Umbilical cord (tissue), 2 donors: ENCODE measurements around the gene CNTNAP2. TPM values are rescaled to one million over a fixed set of nuclear protein-coding genes. Genes with fewer than 3 reads are reported as not detected.

ENCODE experiments used
- DNase-seq: peaks from one replicate; pipeline ENCODE4 v3.0.0-alpha.2; 2015; ENCODE audit warnings: low spot score
- total RNA-seq: library from RNA; depleted of rRNA; stranded (reverse); fragments of >200 nt; gene quantifications from one replicate; pipeline ENCODE4 v1.2.3, GENCODE V29; 2014; ENCODE audit warnings: low replicate concordance; ENCODE audit not compliant: insufficient read depth

Gene CNTNAP2
- total RNA-seq, 1 donor from 2014 or later: 81.1 TPM

DNA sequence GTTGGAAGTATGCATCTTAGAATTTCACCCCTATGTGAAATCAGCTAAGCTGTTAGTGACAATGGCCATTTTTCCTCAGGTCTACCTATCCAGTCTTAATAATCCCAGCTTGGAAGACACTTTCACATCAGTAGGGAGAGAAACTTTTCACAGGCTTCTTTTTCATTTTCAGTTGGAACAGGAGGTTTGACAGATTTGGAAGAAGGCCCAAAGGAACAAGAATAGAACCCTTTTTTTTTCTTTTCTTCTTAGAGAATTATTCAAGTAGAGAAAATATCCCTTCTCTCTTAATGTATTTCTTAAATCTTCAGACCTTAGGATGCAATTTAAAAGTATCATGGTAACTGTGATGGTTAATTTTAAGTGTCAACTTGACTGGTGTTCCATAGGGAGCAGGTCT, 2063.5 kb downstream of the CNTNAP2 start:
- DNase-seq: no peak

DNA sequence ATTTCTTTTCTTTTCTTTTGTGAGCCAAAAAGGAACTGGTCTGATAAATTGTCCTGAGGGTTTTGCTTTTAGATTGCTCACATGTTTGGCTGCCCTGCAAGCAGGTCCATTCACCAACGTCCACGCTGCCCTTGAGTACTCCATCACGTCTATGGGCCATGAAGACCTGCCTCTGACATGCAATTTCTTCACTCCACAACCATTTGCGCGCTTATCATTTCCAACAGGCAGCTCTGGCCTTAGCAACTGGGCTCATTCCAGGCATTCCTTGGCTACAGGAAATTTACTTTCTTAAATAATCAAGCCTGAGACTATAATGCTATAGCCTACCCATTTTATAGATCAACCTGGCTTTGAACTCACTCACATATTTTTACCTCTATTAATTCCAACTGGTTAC, 2065.7 kb downstream of the CNTNAP2 start:
- peak; percentile 15 for DNase-seq

DNA sequence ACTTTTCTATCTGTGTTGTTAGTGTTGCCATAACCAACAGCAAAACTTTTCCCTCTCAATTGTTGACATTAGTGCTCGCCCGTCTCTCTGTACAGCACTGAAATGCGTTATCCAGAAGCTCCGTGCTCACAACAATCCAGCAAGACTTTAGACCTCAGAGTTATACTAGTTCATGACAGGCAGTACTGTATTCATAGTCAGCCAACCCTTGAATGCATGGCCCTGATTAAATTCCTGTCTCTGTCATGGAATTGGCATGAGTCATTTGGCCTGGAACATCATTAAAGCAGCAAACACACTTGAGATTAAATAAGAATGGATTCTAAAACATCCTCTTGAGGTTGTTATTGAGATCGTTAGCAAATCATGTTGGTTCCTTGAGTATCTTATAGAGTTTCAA, 2068.4 kb downstream of the CNTNAP2 start:
- peak; percentile 69 for DNase-seq

DNA sequence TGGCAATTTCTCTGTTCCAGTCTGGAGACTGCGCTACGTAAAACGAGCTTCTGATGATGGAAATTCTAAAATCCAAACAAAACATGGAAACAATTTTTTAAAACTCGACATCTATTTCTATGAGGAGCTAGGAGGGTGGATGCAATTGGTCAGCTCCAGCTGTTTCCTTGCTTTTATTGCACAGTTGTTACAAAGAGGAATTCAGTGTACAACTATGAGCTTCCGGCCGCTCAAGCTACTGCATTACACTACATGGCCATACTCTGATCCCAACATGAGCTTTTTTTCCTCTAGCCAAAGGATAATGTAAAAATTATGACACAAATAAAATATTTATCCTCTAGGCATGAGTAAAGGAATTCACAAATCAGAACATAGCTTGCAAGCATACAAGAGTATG, 2070.9 kb downstream of the CNTNAP2 start:
- no peak for DNase-seq

DNA sequence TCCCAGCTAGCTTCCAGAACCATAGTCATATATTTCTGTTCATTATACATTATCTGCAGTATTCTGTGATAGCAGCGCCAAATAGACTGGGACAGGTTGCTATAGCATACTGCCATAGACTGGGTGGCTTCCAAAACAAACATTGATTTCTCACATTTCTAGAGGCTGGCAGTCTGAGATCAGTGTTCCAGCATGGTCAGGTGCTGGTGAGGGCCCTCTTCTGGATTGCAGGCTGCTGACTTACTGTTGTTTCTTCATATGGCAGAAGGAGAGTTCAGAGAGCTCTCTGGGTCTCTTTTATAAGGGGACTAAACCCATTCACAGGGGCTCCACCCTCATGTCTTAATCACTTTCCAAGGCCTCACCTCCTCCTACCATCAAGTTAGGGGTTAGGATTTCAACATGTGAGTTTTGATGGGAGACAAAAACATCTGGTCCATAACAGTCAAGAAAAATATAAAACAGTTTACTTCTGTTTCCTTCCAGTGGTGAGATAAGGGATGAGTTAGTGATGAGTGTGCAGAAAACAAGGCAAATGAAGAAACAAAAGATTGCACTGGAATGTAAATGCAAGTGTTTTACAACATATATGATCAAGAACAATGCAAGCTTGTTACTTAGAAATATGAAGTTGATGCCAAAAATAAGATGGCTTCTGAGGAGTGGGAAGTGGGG, 2074.9 kb downstream of the CNTNAP2 start:
- no peak for DNase-seq

DNA sequence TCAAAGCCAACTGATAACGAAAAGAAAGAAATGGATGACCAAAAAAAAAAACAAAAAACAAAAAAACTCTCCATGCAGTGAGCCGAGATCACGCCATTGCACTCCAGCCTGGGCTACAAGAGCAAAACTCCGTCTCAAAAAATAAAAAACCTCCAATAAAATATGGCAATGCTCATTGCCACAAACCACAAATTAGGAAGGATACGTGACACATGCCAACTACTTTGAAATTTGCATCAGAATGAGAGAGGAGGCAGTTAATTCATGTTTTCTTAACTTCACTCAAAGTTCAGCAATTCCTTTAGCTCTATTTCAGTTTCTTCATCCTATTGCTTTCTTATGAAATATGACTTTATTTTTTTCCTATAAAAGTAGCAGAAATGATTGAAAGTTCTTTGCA, 2075.9 kb downstream of the CNTNAP2 start:
- no peak for DNase-seq

DNA sequence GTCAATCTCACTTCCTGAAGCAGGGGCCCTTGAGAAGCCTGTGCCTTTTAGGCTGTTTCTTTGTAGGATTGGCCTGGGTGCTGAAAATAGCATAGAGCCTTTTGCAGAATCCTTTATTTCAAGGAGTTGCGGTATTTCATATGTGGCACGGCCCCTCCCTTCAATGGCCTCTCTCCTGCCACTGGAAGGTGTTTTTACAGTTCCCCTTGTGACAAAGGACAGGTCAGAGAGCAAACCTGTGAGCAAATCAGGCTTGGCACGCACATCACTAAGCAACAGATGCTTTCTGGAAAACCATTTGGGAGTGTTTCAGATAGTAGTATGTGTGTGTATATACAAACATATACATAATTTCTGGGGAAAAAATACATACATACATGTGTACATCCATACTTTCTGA, 2085.4 kb downstream of the CNTNAP2 start:
- DNase-seq: no peak

DNA sequence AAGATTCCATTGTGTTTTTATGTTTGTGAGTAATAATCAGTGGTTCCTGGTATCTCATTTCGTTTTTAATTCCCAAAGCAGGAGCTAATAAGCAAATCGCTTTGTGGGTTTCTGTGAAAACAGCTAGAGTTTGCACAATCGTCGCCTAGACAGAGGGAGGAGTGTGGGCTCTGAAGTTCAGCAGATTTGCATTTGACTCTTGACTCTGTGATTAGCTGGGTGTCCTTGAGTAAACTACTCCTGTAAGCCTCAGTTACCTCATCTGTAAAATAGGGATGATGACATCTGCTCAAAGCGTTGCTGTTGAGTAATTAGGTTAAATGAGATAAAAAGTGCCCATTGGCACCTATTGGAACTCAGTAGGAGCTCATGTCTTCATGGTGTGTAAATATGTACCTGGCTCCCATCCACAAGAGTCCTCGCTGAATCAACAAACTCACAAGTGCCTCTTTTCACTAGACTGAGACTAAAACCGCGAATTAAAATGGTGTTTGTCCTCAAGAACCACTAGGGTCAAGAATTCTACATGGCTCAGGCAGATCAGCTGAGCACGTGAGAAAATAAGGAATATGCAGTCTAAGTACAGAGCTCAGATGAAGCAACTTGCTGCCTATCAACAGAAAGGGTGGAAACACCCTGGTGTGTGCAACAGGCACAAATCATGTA, 2088.2 kb downstream of the CNTNAP2 start:
- no peak for DNase-seq

DNA sequence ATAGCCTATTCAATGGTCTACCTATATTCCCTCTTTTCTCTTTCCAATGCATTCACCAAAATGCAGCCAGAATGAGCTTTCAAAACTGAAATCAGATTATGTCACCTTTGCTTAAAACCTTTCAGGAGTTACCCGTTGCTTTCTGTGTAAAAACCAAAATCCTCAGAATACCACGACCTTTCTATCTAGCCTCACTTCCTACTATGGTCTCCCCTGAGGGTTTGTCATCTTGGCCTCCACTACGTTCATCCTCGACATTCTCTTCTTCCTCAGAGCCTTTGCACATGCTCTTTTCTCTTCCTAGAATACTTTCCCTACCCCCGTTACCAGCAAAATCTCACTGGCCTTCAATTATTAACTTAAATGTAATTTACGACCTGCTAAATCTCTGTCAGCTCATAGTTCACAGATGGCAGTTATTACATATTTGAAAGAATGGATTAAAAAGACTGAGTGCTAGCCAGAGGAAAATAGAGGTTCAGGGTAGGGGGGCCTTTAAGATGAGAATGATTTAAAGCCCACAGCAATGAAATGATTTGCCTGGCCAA, 2093.1 kb downstream of the CNTNAP2 start:
- no peak for DNase-seq

DNA sequence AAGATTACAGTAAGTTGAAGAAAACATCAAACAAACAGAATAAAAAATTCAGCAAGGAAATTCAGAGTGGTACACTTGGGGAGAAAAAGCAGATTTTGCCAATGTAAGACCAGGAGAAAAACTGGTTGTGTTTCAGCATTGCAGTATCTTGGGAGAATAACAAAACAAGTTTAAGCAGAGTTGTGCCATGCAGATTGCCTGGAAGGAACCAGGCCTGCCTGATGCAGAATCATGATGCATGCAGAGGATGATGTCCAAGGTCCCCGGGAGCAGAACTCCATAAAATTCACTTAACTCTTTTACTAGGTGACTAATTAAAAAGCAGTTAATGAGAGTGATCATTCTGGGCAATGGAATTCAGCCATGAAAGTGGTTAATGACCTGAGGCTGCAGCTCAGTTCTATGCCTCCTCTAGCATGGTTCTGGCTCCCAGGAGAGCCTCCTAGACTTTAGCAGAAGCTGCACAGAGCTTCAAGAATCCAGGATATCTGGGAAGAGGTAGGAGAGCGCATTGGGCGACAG, 2094.3 kb downstream of the CNTNAP2 start:
- no peak for DNase-seq

DNA sequence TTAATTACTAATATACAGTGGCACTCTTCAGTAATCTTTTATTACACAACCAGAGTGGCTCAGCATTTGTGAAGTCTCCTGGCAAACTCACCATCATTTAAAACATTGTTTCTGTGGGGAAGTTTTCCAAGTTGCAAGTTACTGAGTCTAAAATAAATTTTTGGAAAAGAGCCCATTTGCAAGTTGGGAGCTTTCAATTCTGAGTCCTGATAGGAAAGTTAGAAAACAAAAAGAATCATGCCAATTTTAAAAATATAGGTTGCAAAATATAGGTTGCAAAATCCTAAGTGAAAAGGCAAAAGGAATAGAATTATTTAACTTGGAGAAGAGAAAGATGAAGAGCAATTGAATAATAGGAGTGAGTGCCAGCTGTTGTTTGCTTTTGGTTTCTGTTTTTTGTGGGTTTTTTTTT, 2095.1 kb downstream of the CNTNAP2 start:
- DNase-seq: peak; percentile 60

DNA sequence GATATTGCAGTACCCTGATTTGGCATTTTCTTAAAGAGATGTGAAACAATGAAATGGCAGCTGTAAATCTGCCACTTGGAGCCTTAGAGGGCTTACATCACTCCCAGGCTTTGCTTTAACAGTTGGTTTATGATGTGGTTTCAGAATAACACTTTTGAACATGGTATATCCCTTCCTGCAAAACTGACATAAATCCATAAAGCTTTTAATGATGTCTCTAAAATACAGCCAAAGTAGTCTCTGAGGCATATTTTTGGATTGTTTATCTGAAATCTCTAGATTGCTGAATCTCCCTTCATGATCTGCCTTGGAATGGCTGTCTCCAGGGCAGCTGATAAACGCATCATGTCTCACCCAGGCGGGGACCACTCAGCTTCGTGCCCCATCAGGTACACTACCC, 2096.1 kb downstream of the CNTNAP2 start:
- DNase-seq: peak; percentile 87

DNA sequence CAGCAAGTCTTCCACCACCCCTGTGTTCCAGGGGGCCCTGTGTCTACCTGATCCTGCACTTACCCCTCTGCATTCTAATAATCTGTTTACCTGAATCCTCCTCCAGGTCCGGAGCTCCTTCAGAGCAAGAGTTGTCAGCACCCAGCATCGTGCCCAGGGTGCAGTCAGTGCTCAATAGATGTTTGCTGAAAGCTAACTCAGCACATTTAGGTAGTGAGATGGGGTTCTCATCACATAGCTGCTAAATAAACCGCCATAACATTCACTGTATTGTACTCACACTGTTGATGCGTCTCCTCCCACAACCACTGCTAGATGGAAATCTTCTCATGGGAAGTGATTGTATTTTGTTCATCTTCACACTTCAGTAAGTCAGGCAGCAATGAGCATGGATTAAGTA, 2097.5 kb downstream of the CNTNAP2 start:
- no peak for DNase-seq

DNA sequence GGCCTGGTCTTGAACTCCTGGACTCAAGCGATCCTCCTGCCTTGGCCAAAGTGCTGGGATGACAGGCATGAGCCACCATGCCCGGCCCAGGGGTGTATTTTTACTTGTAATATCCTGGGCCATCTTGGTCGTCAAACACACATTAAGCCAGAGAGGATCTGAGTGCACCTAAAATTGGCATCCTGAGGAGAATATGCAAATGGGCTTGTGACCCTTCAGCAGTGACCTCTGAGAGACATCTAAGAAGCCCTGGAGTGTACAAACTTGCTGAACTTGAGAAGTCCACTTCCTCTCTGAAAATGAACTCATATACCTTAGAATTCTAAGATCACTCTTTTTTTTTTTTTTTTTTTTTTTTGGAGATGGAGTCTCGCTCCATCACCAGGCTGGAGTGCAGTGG, 2102.0 kb downstream of the CNTNAP2 start:
- no peak for DNase-seq

DNA sequence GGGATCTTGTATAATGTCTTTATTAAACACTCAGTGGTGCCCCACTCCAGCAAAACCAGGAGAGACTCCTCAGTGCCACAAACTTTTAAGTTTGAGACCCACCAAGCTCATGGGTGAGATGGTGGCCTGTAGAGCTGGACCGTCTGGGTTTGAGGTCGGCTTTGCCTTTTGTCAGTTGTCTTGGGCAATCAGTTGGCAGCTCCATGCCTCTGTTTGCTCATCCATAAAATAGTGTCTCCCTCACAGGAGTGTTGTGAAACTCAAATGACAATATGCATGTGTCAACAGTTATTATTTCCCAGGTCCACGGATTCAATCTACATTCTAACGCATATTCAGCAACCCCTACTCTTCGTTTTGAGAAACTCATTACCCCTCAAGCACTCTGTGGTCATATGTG, 2106.1 kb downstream of the CNTNAP2 start:
- no peak for DNase-seq

DNA sequence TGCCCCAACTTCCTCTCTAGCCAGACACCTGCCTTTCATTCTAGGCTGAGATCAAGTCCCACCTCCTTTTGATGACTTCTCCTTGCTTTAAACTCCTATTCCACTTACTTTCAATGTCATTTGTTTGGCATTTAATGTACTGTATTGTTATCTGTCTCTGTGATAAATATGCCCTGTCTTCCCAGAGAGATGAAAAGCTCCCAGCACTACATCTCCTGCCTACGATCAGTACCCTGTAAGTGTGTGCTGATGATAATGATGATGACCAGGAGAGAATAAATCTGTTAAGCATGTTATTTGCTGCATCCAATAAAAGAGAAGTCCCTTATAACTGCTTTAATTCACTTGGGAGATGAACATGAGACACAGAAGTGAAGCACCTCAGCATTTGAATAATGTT, 2106.6 kb downstream of the CNTNAP2 start:
- no peak for DNase-seq

DNA sequence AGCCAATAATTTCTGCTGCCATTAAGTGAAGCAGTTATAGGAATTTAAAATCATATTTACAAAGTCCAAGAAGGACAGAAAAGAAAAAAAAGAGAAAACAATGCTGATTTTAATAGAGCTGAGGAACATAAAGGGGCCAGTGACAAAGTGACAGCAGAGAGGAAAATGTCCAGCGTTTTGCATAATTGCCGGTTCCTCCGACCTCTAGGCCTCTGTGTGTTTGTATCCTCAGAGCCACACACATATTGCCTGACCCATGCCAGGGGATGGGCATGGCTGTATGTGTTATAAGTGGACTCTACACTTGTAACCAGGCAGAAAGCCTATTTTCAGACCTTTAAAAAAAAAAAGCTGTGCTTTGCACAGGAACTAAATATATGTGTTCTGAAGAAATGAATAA, 2107.1 kb downstream of the CNTNAP2 start:
- DNase-seq: no peak

DNA sequence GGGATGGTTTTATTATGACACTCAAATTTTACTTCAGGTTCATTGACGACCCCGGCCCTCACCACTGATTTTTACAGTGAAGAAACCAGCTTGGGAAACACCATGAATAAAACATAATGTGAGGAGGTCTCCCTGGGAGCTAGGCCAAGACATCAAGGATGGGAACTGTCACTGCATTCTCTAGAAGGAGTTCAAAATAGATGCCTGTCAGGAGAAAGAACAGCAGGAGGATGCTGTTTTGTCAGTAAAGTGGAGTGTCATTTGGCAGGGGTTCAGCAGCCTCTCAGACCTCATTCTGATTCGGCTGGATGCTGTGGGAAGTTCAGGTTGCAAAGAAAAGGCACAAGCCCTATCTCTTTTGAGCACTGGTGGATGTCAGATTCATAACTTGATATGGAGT, 2113.7 kb downstream of the CNTNAP2 start:
- no peak for DNase-seq

DNA sequence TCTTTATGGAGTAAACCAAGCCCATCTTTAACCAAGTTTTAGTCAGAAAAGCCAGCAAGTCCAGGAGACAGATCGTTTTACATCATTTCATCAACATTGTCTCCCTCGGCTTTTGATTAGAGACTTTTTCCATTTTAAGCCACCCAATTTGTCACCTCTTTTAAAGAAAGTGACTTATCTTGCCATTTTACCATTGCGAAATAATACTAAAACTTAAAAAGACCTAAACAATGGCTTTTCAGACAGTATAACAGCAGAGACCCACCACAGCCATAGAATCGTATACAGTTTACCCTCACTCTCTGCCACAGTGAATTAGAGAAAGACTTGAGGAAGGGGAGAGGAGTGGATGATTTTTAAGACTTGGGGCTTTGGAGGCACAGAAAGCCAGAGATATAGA, 2114.3 kb downstream of the CNTNAP2 start:
- DNase-seq: no peak

DNA sequence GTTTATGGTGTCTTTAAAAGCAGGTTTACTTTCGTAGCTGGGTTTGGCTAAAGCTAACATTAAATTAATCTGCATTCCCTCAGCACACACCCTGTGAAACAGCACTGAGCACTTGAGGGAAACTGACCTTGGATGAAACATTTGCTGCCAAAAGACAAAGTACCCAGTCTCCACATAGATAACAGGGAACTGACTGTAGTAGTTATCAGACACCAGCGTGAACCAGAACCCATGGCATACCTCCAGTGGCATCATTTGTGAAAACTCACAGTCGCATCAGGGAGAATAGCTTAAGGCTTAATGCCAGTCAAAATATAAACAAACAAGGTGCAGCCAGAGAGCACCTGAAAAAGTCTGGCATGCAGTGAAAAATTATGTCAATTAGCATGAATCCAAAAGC, 2116.2 kb downstream of the CNTNAP2 start:
- no peak for DNase-seq

DNA sequence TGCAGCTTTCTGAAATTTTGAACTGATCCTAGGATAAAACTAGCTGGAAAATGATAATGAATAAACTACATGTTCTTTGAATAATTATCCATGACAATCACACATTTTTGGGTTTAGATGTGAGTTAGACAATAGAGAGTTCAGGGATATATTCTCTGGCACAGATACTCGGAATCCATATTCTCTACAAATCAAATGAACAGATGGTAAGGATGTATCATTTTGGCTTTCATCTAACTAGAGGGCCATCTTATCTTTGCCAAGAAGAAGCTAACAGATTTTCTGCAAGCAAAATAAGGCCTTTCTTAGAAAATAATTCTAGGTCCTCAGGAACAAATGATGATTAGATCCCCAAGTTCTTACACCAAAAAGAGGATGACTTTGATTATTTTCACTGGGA, 2118.1 kb downstream of the CNTNAP2 start:
- DNase-seq: no peak

DNA sequence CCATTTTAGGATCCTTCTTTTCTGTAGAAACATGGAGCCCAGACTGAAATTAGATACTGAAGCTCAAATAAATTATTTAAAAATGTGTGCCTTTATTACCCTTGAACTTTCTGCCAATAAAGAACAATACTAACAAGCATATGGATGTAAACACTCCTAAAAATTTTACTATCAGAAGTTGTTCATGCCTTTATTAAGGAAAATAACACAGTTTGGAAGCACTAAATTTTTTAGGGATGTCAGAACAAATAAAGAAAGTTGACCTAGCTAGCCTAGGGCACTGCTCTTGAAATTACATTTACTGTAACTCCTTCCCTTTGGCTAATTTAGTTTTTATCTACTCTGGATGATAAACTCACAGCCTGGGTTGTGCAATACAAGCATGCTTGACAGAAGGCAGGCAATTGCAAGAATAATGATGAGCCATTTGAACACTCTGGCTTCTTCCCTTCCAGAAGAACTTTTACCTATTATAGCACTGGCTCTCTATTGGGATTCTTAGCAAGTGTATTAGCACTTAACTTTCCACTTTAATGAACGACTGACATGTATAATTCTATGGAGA, 2122.2 kb downstream of the CNTNAP2 start:
- peak; percentile 80 for DNase-seq
